Gastroesophageal sphincter (tissue), 3 donors: ENCODE data around the gene SIN3B.

ENCODE experiments used
- EP300 ChIP-seq: sonication (generic); formaldehyde crosslinking; IDR thresholded peaks from one replicate; pipeline ENCODE4 v1.6.1; 2017; ENCODE audit warnings: antibody characterized with exemption, mild to moderate bottlenecking
- TF ChIP-seq, protein P1 (sequence below), 4 experiments: fragments of 200-600 bp in 2 of 4; fragments of 450-650 bp in 2 of 4; sonication (generic) in 1 of 4; IDR thresholded peaks; one replicate each; pipeline ENCODE4 v1.5.1; 2017 to 2019; ENCODE audit warnings: antibody characterized with exemption in 4 of 4, mild to moderate bottlenecking in 2 of 4, moderate library complexity in 2 of 4

DNA sequence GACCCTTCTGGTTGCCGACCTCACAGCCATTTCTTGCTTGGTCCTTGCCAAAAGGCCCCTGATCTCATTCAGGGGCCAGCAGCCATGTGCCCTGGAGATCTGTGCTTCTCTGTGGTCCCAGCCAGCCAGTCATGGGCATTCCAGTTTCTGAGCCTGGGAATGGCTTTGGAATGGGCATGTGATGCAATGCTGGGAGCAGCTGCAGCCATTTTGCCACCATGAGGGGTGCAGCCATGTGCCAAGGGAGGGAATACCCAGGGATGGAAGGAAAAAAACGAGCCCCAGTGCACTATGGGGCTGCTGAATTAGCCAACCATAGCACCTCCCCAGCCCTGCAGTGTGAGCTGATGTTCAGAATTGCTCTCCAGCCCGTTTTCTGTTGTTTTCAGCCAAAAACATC lies 85.9 kb downstream of the SIN3B start:
- TF ChIP-seq, protein P1, sequence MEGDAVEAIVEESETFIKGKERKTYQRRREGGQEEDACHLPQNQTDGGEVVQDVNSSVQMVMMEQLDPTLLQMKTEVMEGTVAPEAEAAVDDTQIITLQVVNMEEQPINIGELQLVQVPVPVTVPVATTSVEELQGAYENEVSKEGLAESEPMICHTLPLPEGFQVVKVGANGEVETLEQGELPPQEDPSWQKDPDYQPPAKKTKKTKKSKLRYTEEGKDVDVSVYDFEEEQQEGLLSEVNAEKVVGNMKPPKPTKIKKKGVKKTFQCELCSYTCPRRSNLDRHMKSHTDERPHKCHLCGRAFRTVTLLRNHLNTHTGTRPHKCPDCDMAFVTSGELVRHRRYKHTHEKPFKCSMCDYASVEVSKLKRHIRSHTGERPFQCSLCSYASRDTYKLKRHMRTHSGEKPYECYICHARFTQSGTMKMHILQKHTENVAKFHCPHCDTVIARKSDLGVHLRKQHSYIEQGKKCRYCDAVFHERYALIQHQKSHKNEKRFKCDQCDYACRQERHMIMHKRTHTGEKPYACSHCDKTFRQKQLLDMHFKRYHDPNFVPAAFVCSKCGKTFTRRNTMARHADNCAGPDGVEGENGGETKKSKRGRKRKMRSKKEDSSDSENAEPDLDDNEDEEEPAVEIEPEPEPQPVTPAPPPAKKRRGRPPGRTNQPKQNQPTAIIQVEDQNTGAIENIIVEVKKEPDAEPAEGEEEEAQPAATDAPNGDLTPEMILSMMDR (IDR thresholded peaks at IDR 0.05) = no peak
- no peak for TF ChIP-seq EP300
